HG03045 (cell line): ENCODE data around the gene REEP1.

Experiments
- ATAC-seq: cut with Tn5 transposase; IDR thresholded peaks from one replicate; pipeline ENCODE4 v1.9.1; 2021; ENCODE audit warnings: mild to moderate bottlenecking, moderate library complexity; ENCODE audit not compliant: unreplicated experiment

The REEP1 gene

GRCh38 chr2:86284987-86285386 is 52.4 kb downstream of the REEP1 start:
- ATAC-seq: no peak

DNA sequence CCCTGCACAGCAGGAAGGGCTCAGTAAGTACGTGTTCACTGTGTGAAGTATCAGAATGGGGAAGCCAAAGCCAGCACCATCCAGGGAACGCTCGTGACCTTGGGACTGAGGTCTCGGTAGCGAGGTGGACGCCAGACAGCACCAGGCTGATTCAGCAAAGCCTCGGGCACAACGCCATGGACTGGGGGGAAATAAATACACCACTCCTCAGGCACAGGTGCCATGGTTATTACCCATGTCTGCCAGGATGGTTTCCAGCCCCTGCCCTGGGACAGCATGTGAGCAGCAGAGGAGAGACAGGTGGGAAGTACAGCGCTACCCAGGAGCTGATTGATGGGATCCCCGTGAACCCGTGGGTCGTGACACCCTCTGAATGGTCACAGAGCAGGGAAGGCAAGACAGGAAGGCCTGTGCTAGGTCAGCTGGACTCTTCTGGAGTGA is 53.0 kb downstream of the REEP1 start:
- no peak for ATAC-seq

- no peak for ATAC-seq
These were observed 53.9 kb downstream of the REEP1 start for GRCh38 chr2:86283411-86284030.

DNA sequence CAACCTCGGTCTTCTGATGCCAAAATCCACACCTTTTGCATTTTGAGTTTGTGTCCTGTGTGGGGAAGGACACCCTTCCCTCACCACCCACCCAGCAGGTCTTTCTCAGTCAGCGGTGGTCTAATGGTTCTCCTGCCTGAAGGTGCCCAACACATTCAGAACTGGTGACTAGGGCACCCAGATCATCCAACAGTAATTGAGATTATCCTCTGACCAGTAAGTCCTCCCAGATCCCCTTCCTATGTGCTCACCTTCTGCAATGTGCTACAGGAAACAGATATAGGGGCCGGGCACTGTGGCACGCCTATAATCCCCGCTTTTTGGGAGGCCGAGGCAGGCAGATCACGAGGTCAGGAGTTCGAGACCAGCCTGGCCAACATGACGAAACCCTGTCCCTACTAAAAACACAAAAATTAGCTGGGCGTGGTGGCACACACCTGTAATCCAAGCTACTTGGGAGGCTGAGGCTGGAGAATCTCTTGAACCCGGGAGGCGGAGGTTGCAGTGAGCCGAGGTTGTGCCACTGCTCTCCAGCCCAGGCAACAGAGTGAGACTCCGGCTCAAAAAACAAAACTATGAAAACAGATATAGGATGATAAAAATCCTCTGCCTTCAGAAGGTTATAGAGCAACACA is 56.2 kb downstream of the REEP1 start:
- ATAC-seq: no peak

- ATAC-seq: no peak
These were observed 57.2 kb downstream of the REEP1 start for GRCh38 chr2:86280191-86280667.

DNA sequence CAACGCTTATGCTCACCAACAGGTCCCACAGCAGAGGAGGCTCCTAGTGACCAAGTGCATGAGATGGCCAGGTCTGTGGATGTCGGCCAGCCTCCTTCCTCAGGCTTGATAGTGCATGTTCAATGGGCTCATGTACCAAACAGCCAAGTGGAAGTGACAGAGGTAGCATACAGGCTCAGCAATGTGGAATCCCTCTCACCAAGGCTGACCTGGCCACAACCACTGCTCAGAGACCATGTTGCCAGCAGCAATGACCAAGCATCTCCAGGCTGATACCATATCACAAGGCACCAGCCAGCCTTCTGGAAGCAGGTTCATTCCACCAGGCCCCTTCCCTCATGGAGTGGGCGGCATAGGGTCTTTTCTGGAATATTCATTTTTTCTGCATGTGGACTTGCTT is 61.5 kb downstream of the REEP1 start:
- ATAC-seq: no peak

- ATAC-seq: peak; percentile 25
These were observed 62.0 kb downstream of the REEP1 start for GRCh38 chr2:86275384-86275799.

- ATAC-seq: peak; percentile 66
These were observed 62.5 kb downstream of the REEP1 start for GRCh38 chr2:86274918-86275275.

DNA sequence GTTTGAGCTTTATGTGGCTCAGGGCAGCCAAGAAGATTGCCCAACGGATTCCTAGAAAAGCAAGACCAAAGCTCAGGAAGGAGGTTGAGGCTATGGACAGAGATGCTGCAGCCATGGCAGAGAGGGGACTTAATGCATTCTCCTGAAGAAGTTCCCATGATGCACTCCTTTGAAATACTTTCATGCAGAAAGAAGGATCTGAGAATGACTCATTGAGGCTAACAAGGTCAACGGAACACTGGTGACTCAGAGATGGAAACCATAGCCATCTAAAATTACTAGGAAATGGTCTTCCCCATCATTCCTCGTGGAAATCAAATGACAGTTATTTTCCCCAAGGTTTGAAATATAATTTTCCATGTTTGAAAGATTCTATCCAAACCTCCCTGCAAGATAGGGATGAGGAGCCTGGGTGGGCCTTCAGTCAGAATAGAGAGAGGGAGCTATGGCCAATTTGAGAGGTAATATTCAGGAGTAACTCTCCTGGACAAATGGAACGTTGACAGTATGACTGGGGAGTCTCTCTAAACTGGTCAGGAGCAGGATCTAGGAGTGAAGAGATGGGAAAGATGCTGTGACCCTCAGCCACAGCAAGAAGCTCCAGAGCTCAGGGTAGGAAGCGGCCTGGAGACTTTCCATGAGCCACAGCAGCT is 63.0 kb downstream of the REEP1 start:
- ATAC-seq: no peak

DNA sequence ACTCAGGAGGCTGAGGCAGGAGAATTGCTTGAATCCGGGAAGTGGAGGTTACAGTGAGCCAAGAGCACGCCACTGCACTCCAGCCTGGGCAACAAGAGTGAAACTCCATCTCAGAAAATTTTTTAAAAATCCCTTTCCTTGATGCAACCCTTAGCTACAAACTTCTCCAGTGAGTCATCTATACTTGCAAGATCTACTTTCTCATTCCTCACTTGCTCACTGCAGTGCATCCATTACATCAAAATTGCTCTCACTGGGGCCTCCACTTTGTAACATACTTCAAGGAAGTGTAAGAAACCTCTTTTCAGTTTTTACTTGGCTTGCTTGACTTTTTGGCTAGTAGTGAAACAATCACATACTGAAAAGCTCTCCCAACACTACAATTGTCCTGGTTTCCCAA is 65.3 kb downstream of the REEP1 start:
- no peak for ATAC-seq

- ATAC-seq: no peak
These were observed 66.2 kb downstream of the REEP1 start for GRCh38 chr2:86271248-86271647.

- ATAC-seq: no peak
These were observed 73.5 kb downstream of the REEP1 start for GRCh38 chr2:86263956-86264355.

DNA sequence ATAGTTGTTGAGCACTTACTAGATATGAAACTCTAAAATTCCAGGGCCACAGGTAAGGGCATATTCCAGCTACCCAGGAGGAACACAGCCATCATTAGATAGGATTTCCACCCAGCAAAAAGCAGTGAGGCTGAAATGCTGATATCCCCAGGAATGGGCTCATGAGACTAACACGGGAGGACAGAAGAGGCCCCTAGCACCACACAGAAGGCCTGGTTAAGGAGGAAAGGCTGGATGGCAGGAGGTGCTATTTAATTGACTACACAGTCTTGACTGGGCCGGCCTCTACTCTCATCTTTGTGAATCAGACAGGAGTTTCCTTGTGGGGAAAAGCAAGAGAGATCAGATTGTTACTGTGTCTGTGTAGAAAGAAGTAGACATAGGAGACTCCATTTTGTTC is 76.4 kb downstream of the REEP1 start:
- no peak for ATAC-seq

DNA sequence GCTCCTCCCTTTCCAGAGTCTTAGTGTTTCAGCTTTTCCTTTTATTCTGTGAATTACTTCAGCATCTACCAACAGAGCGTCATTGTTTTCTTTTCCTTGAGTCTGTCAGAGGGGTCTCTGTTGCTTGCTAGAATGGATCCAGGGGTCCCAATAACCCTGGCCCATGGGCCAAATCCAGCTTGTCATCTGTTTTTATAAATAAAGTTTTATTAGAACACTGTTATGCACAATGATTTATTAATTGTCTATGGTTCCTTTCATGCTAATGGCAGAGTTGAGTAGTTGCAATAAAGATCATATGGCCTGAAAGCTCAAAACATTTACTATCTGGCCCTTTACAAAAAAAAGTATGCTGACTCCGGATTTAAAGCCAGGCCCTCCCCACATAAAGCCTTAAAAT is 79.3 kb downstream of the REEP1 start:
- ATAC-seq: no peak

- no peak for ATAC-seq
These were observed 80.4 kb downstream of the REEP1 start for GRCh38 chr2:86256982-86257381.

GRCh38 chr2:86256300-86256699 is 81.1 kb downstream of the REEP1 start:
- no peak for ATAC-seq

- no peak for ATAC-seq
These were observed 82.6 kb downstream of the REEP1 start for GRCh38 chr2:86254576-86255538.

DNA sequence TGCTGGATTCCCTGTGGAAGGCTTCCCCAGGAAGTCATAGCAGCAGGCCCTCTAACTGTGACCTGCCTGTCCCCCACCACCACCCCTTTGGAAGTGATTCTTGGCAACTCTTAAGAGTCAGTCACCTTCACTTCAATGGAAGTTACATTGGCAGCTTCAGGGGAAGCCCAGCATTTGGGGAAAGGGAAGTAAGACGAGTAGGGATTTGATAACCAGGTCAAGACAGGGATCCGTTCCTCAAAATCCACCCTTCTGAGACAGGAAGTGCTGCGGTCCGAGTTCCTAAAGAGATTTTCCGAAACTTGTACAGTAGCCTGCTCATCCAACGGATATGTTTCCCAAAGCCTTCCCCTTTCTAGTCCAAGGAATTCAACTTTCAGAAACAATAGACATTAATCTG is 84.0 kb downstream of the REEP1 start:
- no peak for ATAC-seq

GRCh38 chr2:86251840-86252266 is 85.6 kb downstream of the REEP1 start:
- ATAC-seq: no peak

DNA sequence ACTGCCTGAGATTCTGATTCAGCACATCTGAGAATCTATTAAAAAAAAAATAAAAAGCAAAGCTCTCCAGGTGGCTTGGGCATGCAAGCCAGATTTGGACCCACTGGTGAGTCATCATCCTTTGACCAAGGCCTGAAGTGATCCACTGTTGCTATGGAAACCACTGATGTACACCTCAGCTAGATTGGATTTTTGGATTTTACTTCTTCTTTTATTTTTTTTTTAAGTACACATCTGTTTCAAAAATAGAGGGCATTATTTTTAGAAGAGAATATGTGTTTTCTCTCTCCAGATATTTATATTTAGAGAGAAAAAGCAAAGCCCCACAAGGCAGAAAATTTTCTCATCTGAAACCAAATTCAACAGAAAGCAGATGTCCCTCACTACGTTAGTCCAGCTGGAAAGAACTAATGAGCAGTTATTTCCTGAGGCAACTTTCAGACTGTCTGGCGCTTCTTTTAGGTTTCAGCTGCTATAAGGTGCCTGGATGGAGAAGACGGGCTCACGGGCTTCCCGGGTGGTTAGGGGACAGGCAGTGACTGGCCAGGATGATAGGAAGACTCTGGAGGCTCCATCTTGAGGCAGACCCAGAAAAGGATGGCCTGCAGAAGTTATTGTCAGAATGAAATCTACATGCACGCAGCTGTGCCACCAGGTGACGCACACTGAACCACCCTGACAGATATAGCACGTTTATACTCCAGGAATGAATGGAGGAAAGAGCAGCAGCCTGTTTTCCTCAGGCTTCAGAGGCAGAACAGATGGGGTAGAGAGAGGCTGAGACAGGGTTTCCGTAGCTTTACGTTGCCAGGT is 87.6 kb downstream of the REEP1 start:
- no peak for ATAC-seq
